LNCaP clone FGC (cell line): ENCODE results near the gene USP43.
"Not testable (repeated sequence)": the region's sequence is repeated elsewhere in the genome, so short reads cannot be mapped to it uniquely, and the experiment has no call there.

Experiments
- DNase-seq: peaks from one replicate; pipeline ENCODE4 v3.0.0-alpha.2; 2011; ENCODE audit warnings: low read depth
- H3K4me3 ChIP-seq: 2 replicates; pipeline ENCODE4 v1.5.1; 2011; ENCODE audit warnings: mild to moderate bottlenecking, low read depth, low read length, control low read depth
- TF ChIP-seq, protein P1 (sequence below): IDR thresholded peaks from 2 replicates; pipeline ENCODE4 v1.5.1; 2012; ENCODE audit warnings: mild to moderate bottlenecking; ENCODE audit not compliant: control insufficient read depth, insufficient read depth; ENCODE audit errors: extremely low read depth

USP43 gene

DNA sequence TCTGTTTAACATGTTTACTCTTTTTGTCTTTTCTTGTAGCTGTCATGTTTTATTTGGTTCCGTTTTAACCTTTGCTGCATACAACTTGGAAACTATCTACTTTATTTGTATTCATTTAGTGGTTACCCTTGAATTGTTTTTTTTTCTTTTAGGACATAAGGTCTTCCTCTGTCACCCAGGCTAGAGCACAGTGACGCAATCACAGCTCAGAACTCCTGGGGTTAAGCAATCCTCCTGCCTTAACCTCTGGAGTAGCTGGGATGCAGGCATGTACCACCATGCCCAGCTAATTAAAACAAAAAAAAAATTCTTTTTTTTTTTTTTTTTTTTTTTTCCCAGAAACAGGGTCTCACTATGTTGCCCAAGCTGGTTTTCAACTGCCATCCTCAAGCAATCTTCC is 29.8 kb upstream of the USP43 start:
- TF ChIP-seq, protein P1, sequence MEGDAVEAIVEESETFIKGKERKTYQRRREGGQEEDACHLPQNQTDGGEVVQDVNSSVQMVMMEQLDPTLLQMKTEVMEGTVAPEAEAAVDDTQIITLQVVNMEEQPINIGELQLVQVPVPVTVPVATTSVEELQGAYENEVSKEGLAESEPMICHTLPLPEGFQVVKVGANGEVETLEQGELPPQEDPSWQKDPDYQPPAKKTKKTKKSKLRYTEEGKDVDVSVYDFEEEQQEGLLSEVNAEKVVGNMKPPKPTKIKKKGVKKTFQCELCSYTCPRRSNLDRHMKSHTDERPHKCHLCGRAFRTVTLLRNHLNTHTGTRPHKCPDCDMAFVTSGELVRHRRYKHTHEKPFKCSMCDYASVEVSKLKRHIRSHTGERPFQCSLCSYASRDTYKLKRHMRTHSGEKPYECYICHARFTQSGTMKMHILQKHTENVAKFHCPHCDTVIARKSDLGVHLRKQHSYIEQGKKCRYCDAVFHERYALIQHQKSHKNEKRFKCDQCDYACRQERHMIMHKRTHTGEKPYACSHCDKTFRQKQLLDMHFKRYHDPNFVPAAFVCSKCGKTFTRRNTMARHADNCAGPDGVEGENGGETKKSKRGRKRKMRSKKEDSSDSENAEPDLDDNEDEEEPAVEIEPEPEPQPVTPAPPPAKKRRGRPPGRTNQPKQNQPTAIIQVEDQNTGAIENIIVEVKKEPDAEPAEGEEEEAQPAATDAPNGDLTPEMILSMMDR, result no peak
- no peak for DNase-seq
- H3K4me3 ChIP-seq, result no peak overlapping the region

GRCh38 chr17:9622961-9623360 is 22.4 kb upstream of the USP43 start:
- H3K4me3 ChIP-seq, result no peak overlapping the region
- TF ChIP-seq, protein P1, result no peak
- no peak for DNase-seq

DNA sequence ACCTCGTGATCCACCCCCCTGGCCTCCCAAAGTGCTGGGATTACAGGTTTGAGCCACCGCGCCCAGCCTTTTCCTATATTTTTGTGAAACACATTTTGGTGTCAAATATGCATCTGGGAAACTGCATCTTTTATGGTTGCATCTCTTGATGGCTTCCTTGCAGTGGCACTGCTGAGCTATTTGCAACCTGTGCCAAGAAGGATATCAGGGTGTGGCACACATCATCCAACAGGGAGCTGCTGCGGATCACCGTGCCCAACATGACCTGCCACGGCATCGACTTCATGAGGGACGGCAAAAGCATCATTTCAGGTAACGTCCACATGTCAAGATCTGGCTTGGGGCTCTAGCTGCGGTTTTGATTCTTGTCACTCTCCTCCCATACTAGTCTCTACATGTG is 16.8 kb upstream of the USP43 start:
- TF ChIP-seq, protein P1, result peak; percentile 36
- H3K4me3 ChIP-seq, result no peak overlapping the region
- DNase-seq, result no peak

DNA sequence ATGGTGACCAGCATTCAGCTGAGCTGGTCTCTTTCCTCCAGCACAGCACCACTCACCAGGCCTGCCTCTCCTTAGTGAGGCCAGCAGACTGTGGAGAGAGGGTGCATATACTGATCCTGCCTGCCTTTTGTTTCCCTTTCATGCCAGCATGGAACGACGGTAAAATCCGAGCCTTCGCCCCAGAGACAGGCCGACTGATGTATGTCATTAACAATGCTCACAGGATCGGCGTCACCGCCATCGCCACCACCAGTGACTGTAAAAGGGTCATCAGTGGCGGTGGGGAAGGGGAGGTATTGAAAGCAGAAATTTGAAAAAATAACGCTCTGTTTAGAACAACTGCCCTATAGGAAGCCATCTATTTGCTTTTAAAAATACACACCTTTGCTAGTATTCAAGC is 12.6 kb upstream of the USP43 start:
- TF ChIP-seq, protein P1, result no peak
- DNase-seq, result no peak
- no peak overlapping the region for H3K4me3 ChIP-seq

- H3K4me3 ChIP-seq, result no peak overlapping the region
- DNase-seq, result no peak
- TF ChIP-seq, protein P1, result no peak
These were observed 10.0 kb upstream of the USP43 start for GRCh38 chr17:9635340-9635739.

GRCh38 chr17:9636501-9636900 is 8.8 kb upstream of the USP43 start:
- DNase-seq, result no peak
- no peak overlapping the region for H3K4me3 ChIP-seq
- TF ChIP-seq, protein P1, result no peak

GRCh38 chr17:9640388-9640787 is 4.9 kb upstream of the USP43 start:
- not testable (repeated sequence) for DNase-seq, H3K4me3 ChIP-seq
